Breast epithelium (tissue), 4 donors: ENCODE measurements around the gene ARID3A. TPM values are rescaled to one million over a fixed set of nuclear protein-coding genes. Genes with fewer than 3 reads are reported as not detected.

ENCODE experiments used
- DNase-seq, 2 donors: peaks; one replicate each; pipeline ENCODE4 v3.0.0-alpha.2; 2019; ENCODE audit warnings: low spot score in 2 of 2
- H3K27ac ChIP-seq, 2 donors: fragments of 200-600 bp; sonication (generic) in 1 of 2; one replicate each; pipeline ENCODE4 v1.5.1; 2016 to 2019; ENCODE audit warnings: mild to moderate bottlenecking in 1 of 2
- H3K27me3 ChIP-seq, 2 donors: fragments of 200-600 bp; sonication (generic) in 1 of 2; one replicate each; pipeline versions ENCODE4 v1.5.1 to v1.6.0; 2017 to 2019; ENCODE audit warnings: control low read depth in 1 of 2, mild to moderate bottlenecking in 1 of 2
- H3K36me3 ChIP-seq: fragments of 200-600 bp; one replicate; pipeline ENCODE4 v1.5.1; 2019
- H3K4me1 ChIP-seq, 2 donors: fragments of 200-600 bp; sonication (generic); one replicate each; pipeline ENCODE4 v1.5.1; 2016 to 2019; ENCODE audit warnings: control low read depth in 1 of 2
- H3K4me3 ChIP-seq, 3 donors: fragments of 200-600 bp; sonication (generic); 1 replicate in 2 of 3; 2 replicates in 1 of 3; pipeline ENCODE4 v1.5.1; 2016 to 2019; ENCODE audit warnings: mild to moderate bottlenecking in 3 of 3, moderate library complexity in 2 of 3
- H3K9me3 ChIP-seq, 2 donors: fragments of 200-600 bp; sonication (generic) in 1 of 2; one replicate each; pipeline ENCODE4 v1.5.1; 2016 to 2019; ENCODE audit warnings: control low read depth in 1 of 2
- CTCF ChIP-seq, 3 donors: fragments of 450-650 bp; IDR thresholded peaks; one replicate each; pipeline ENCODE4 v1.5.1; 2016 to 2017; ENCODE audit warnings: antibody characterized with exemption in 3 of 3, mild to moderate bottlenecking in 3 of 3, moderate library complexity in 3 of 3
- POLR2A ChIP-seq: fragments of 450-650 bp; IDR thresholded peaks from one replicate; pipeline ENCODE4 v1.6.1; 2016; ENCODE audit warnings: antibody characterized with exemption, mild to moderate bottlenecking, moderate library complexity
- POLR2AphosphoS5 ChIP-seq, 3 donors: sonication (generic); formaldehyde crosslinking; IDR thresholded peaks; one replicate each; pipeline ENCODE4 v1.6.1; 2017; ENCODE audit warnings: antibody characterized with exemption in 3 of 3
- intact Hi-C: fragments of 100-400 bp; cut with DNase I; formaldehyde crosslinking; loops from one replicate; pipeline ENCODE4 v1.15.1; 2023; ENCODE audit warnings: low total_unique reads
- total RNA-seq, 3 donors: library from RNA; depleted of rRNA; stranded (reverse); fragments of >200 nt; gene quantifications; one replicate each; pipeline ENCODE4 v1.1.0, GENCODE V29; 2016

ARID3A gene
- total RNA-seq, 3 donors from 2014 or later: 3.5 to 11.1 (median 4.8) TPM

- no peak overlapping the region for H3K4me3 ChIP-seq
- H3K27ac ChIP-seq: no peak overlapping the region
- H3K9me3 ChIP-seq: no peaks in the 10 kb centered on the region
- no peaks in the 10 kb centered on the region for H3K4me1 ChIP-seq
- TF ChIP-seq POLR2AphosphoS5 (IDR thresholded peaks at IDR 0.05) (no peak), CTCF (IDR thresholded peaks at IDR 0.05) (no peak), POLR2A (no peak)
- no peaks in the 10 kb centered on the region for H3K36me3 ChIP-seq
- intact Hi-C loops: no loop called here
- H3K27me3 ChIP-seq: no peaks in the 10 kb centered on the region
- no peak for DNase-seq
Measured at GRCh38 chr19:884420-885211, 41.2 kb upstream of the ARID3A start.

GRCh38 chr19:885536-886224, 40.2 kb upstream of the ARID3A start:
- DNase-seq: no peak
- Histone ChIP-seq H3K27ac (no peak overlapping the region), H3K4me3 (no peak overlapping the region), H3K4me1 (no peaks in the 10 kb centered on the region), H3K36me3 (no peaks in the 10 kb centered on the region), H3K9me3 (no peaks in the 10 kb centered on the region), H3K27me3 (no peaks in the 10 kb centered on the region)
- intact Hi-C loops: no loop called here
- TF ChIP-seq POLR2AphosphoS5 (IDR thresholded peaks at IDR 0.05) (no peak), POLR2A (no peak)

GRCh38 chr19:887072-887471, 38.8 kb upstream of the ARID3A start:
- TF ChIP-seq CTCF (IDR thresholded peaks at IDR 0.05) (no peak), POLR2AphosphoS5 (IDR thresholded peaks at IDR 0.05) (no peak)
- Histone ChIP-seq H3K4me3 (no peak overlapping the region), H3K9me3 (no peaks in the 10 kb centered on the region), H3K36me3 (no peaks in the 10 kb centered on the region), H3K27ac (no peak overlapping the region), H3K4me1 (no peaks in the 10 kb centered on the region), H3K27me3 (no peaks in the 10 kb centered on the region)
- no peak for DNase-seq
- intact Hi-C loops: no loop called here

- H3K27ac ChIP-seq: no peak overlapping the region
- H3K27me3 ChIP-seq: no peaks in the 10 kb centered on the region
- no peaks in the 10 kb centered on the region for H3K4me1 ChIP-seq
- TF ChIP-seq CTCF (IDR thresholded peaks at IDR 0.05): no peak
- no peak for TF ChIP-seq POLR2AphosphoS5 (IDR thresholded peaks at IDR 0.05)
- no peak for TF ChIP-seq POLR2A
- H3K4me3 ChIP-seq: no peak overlapping the region
- H3K9me3 ChIP-seq: no peaks in the 10 kb centered on the region
- no peaks in the 10 kb centered on the region for H3K36me3 ChIP-seq
- intact Hi-C loops: no loop called here
- DNase-seq: no peak
Measured at GRCh38 chr19:887599-887998, 38.2 kb upstream of the ARID3A start.

- no peak for TF ChIP-seq CTCF (IDR thresholded peaks at IDR 0.05)
- no peak for TF ChIP-seq POLR2A
- no peak for TF ChIP-seq POLR2AphosphoS5 (IDR thresholded peaks at IDR 0.05)
- Histone ChIP-seq H3K27ac (no peak overlapping the region), H3K36me3 (no peaks in the 10 kb centered on the region), H3K27me3 (no peaks in the 10 kb centered on the region), H3K9me3 (no peaks in the 10 kb centered on the region), H3K4me1 (no peaks in the 10 kb centered on the region), H3K4me3 (no peak overlapping the region)
- intact Hi-C loops: no loop called here
- DNase-seq: no peak
Measured at GRCh38 chr19:888581-889385, 37.1 kb upstream of the ARID3A start.
